Endodermal cell (in vitro differentiated cells): ENCODE data around the gene GRIN2A. TPM values are rescaled to one million over a fixed set of nuclear protein-coding genes. Genes with fewer than 3 reads are reported as not detected.

Experiments
- DNase-seq: peaks from one replicate; pipeline ENCODE4 v3.0.0-alpha.2; 2017
- H3K27ac ChIP-seq: 2 replicates; pipeline ENCODE4 v1.5.1; 2013; ENCODE audit warnings: mild to moderate bottlenecking, low read depth, low read length, moderate library complexity
- H3K27me3 ChIP-seq: 2 replicates; pipeline ENCODE4 v1.6.1; 2013; ENCODE audit warnings: mild to moderate bottlenecking, low read length, moderate library complexity; ENCODE audit not compliant: insufficient read depth, control insufficient read depth, poor library complexity, severe bottlenecking
- H3K36me3 ChIP-seq: 2 replicates; pipeline ENCODE4 v1.7.0; 2013; ENCODE audit warnings: mild to moderate bottlenecking, low read length, moderate library complexity; ENCODE audit not compliant: control insufficient read depth, insufficient read depth
- H3K4me1 ChIP-seq: one replicate; pipeline ENCODE4 v1.7.0; 2013; ENCODE audit warnings: low read length; ENCODE audit not compliant: control insufficient read depth, insufficient read depth
- H3K4me3 ChIP-seq: 2 replicates; pipeline ENCODE4 v1.5.1; 2013; ENCODE audit warnings: mild to moderate bottlenecking, low read length, moderate library complexity
- H3K9ac ChIP-seq: 2 replicates; pipeline ENCODE4 v1.6.1; 2013; ENCODE audit warnings: mild to moderate bottlenecking, low read length, moderate library complexity; ENCODE audit not compliant: poor library complexity, severe bottlenecking; ENCODE audit errors: extremely low read depth
- H3K9me3 ChIP-seq: 2 replicates; pipeline ENCODE4 v1.6.1; 2013; ENCODE audit warnings: mild to moderate bottlenecking, low read length, moderate library complexity; ENCODE audit not compliant: control insufficient read depth
- H3K27ac Mint-ChIP-seq: 2 replicates; pipeline ENCODE4 v1.8.0; 2020; ENCODE audit warnings: mixed read lengths
- H3K27me3 Mint-ChIP-seq: 2 replicates; pipeline ENCODE4 v1.8.0; 2021; ENCODE audit warnings: mild to moderate bottlenecking, mixed read lengths; ENCODE audit not compliant: insufficient read depth
- H3K36me3 Mint-ChIP-seq: 2 replicates; pipeline ENCODE4 v1.8.0; 2020; ENCODE audit warnings: low read depth, mixed read lengths
- H3K4me1 Mint-ChIP-seq: 2 replicates; pipeline ENCODE4 v1.8.0; 2020; ENCODE audit warnings: mixed read lengths
- H3K4me3 Mint-ChIP-seq: 2 replicates; pipeline ENCODE4 v1.8.0; 2020; ENCODE audit warnings: mild to moderate bottlenecking, moderate library complexity, mixed read lengths
- H3K9me3 Mint-ChIP-seq: 2 replicates; pipeline ENCODE4 v1.8.0; 2020; ENCODE audit warnings: mild to moderate bottlenecking, mixed read lengths
- CTCF ChIP-seq: fragments of 200-600 bp; sonication (generic); conservative IDR thresholded peaks from 2 replicates; pipeline ENCODE4 v1.5.0; 2021; ENCODE audit warnings: antibody characterized with exemption, mild to moderate bottlenecking
- WGBS, 2 experiments: methylation state at CpG; one replicate each; pipeline versions ENCODE4 v1.1.5 to v1.1.7; 2013; ENCODE audit warnings: missing lambda C conversion rate in 2 of 2, mixed read lengths in 1 of 2; ENCODE audit not compliant: insufficient coverage in 1 of 2, insufficient read length in 1 of 2; 5-methylcytosine and 5-hydroxymethylcytosine counted together
- total RNA-seq, 2 donors: library from RNA; stranded (reverse); fragmentation: NEBNext Ultra II Directional in 1 of 2; extraction: Animal tissue kit (Norgen Biotek cat#: 25700) in 1 of 2; gene quantifications; 2 replicates in 1 of 2; 3 replicates in 1 of 2; pipeline ENCODE4 v1.2.1, GENCODE V29; 2021

GRIN2A gene
- total RNA-seq, 2 donors from 2014 or later = 1.2 TPM

DNA sequence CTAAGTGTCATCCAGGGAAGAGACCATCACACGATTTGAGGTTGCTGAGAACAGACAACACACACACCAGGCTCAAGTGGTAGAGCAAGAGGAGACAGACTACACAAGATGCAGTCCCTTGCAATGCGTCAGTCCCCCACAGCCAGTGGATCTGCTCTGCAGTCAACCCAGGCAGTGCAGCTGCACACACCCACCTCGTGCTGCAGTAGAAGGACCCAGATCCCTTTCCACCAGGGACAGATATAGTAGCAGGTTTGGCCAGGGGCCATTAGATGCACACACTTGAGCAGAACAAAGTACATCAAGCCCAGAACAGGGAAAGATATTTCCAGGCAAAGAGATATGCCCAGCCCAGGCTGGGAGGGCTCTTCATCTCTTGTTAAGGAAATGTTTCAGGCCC is 112.9 kb downstream of the GRIN2A start:
- Mint-ChIP-seq H3K4me3 (no peak overlapping the region), H3K27ac (no peak overlapping the region), H3K36me3 (no peaks in the 10 kb centered on the region), H3K27me3 (peaks cover 70% of the 10 kb centered on the region), H3K4me1 (peaks cover 2% of the 10 kb centered on the region), H3K9me3 (no peaks in the 10 kb centered on the region)
- Histone ChIP-seq H3K4me1 (no peaks in the 10 kb centered on the region), H3K27ac (no peak overlapping the region), H3K4me3 (no peak overlapping the region), H3K36me3 (no peaks in the 10 kb centered on the region), H3K9me3 (no peaks in the 10 kb centered on the region), H3K27me3 (peaks cover 38% of the 10 kb centered on the region), H3K9ac (no peak overlapping the region)
- no peak for TF ChIP-seq CTCF
- DNase-seq = no peak
- 91 to 100% methylated on average over 3 of the region's 3 CpGs for WGBS, 2 experiments

DNA sequence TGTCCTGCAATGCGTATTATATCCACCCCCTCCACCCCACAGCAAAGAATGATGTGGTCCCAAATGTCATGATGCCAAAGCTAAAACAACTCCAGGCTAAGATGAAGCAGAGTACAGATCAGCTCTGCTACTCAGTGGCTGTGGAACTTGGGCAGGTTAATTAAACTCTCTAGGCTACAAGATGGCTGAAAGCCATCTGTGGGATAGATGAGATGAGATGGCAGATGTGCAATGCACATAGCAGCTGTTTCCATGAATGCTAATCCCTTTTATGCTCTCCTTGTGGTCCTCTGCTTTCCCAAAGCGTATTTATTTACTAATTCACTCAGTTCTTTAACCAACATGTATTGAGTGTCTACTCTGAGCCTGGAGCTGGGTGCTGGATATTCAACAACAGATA is 114.4 kb downstream of the GRIN2A start:
- Mint-ChIP-seq H3K4me3 (no peak overlapping the region), H3K9me3 (no peaks in the 10 kb centered on the region), H3K36me3 (no peaks in the 10 kb centered on the region), H3K27ac (no peak overlapping the region), H3K27me3 (peaks cover 77% of the 10 kb centered on the region), H3K4me1 (peaks cover 2% of the 10 kb centered on the region)
- no peak for TF ChIP-seq CTCF
- WGBS, 2 experiments = 50 to 76% methylated on average over 1 to 2 of the region's 2 CpGs
- DNase-seq = no peak
- H3K4me1 ChIP-seq = no peaks in the 10 kb centered on the region
- no peak overlapping the region for H3K9ac ChIP-seq
- H3K27ac ChIP-seq = no peak overlapping the region
- no peaks in the 10 kb centered on the region for H3K36me3 ChIP-seq
- peaks cover 52% of the 10 kb centered on the region for H3K27me3 ChIP-seq
- no peak overlapping the region for H3K4me3 ChIP-seq
- H3K9me3 ChIP-seq = no peaks in the 10 kb centered on the region

DNA sequence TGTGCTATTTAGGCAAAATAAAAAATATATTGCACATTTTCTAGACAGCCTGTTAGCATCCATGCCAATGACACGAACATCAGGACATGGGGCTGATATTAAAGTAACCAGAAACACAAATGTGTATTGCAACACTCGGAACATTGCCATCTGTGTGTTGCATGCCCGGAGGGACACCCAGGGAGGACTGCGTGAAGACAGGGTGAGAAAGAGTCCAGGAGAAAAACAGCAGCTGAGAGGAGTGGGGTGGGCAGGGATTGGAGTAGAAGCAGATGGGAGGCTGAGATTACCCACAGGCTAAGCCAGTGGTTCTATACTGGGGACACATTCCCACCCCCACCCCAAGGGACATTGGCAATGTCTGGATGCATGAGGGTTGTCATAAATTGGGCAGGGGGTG is 114.8 kb downstream of the GRIN2A start:
- no peak for DNase-seq
- Mint-ChIP-seq H3K9me3 (no peaks in the 10 kb centered on the region), H3K4me1 (peaks cover 2% of the 10 kb centered on the region), H3K27ac (no peak overlapping the region), H3K36me3 (no peaks in the 10 kb centered on the region), H3K27me3 (peaks cover 77% of the 10 kb centered on the region), H3K4me3 (no peak overlapping the region)
- TF ChIP-seq CTCF = no peak
- 82 to 87% methylated on average over 4 of the region's 4 CpGs for WGBS, 2 experiments
- H3K4me3 ChIP-seq = no peak overlapping the region
- H3K27ac ChIP-seq = no peak overlapping the region
- peaks cover 51% of the 10 kb centered on the region for H3K27me3 ChIP-seq
- H3K9ac ChIP-seq = no peak overlapping the region
- no peaks in the 10 kb centered on the region for H3K9me3 ChIP-seq
- H3K4me1 ChIP-seq = no peaks in the 10 kb centered on the region
- no peaks in the 10 kb centered on the region for H3K36me3 ChIP-seq
